HG03039 (cell line): ENCODE results near the gene SRRM2.
"Not testable (repeated sequence)": the region's sequence is repeated elsewhere in the genome, so short reads cannot be mapped to it uniquely, and the experiment has no call there.

Experiments used
- ATAC-seq: cut with Tn5 transposase; IDR thresholded peaks from one replicate; pipeline ENCODE4 v1.9.1; 2021; ENCODE audit warnings: mild to moderate bottlenecking, moderate library complexity; ENCODE audit not compliant: unreplicated experiment

The SRRM2 gene

DNA sequence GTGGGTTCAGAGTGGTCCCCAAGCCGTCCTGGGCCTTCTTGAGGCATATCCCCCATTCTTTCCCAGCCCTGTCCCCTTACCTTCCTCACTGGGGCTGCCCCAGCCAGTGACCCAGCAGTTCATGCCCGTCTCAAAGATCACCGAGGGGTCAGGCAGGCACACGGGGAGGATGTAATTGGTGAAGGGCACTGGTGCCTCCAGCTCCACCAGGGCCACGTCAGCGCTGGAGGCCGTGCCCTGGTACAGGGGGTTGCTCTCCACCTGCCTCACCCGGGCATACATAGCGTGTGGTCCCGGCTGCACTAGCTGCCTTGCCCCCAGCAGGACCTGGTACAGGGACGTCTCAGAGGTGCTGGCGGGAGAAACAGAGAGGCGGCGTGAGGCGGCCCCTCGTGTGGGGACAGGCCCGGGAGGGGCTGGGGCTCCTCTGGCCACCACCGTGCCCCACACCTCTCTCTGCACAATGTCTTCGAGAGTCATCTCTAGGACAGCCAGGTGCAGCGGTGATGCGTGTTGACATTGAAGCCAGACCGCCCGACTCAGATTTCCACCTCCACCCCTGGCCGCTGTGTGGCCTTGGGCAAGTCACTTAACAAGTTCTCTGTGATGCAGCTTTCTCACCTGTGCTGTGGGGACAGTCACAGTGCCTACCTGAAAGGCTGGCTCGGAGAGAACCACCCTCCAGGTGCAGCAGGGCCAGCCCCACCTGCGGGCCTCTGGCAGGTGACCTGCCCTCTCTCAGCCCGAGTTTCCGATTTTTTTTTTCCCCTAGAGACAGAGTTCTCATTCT is 38.3 kb upstream of the SRRM2 start:
- ATAC-seq = no peak

DNA sequence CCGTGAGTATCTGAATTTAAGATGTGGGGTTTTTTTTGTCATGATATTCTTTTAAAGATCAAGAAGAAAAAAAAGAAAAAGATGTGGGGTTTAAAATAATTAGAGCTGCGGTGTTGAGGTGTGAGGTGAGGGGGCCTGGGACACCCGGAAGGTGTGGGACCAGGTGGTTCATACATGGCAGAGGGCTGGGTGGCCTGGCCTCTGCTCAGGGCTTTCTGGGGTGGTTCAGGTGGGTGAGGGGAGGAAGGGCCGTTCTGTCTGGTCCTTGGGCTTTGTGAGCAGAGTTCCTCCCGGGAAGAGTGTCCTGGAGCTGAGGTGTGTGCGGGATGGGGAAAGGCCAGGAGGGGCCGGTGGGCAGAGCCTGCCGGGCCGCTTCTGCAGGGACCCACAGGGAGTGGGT is 37.4 kb upstream of the SRRM2 start:
- no peak for ATAC-seq

DNA sequence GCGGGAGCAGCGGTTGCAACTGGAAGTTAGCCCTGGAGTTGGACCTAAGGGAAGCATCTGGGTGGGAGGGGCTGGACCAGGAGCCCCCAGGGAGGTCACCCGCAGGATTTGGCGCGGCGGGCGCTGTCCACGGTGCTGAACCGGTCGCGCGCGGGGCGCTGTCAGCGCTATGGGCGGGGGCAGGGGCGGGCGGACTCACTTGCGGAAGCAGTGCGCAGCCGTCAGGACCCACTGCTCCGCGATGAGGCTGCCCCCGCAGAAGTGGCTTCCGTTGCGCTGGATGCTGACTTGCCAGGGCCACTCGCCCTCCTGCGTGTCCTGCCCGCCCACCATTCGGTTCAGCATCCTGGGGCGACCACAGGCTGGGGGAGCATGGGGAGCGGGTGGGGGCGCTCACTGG is 36.9 kb upstream of the SRRM2 start:
- ATAC-seq = no peak

DNA sequence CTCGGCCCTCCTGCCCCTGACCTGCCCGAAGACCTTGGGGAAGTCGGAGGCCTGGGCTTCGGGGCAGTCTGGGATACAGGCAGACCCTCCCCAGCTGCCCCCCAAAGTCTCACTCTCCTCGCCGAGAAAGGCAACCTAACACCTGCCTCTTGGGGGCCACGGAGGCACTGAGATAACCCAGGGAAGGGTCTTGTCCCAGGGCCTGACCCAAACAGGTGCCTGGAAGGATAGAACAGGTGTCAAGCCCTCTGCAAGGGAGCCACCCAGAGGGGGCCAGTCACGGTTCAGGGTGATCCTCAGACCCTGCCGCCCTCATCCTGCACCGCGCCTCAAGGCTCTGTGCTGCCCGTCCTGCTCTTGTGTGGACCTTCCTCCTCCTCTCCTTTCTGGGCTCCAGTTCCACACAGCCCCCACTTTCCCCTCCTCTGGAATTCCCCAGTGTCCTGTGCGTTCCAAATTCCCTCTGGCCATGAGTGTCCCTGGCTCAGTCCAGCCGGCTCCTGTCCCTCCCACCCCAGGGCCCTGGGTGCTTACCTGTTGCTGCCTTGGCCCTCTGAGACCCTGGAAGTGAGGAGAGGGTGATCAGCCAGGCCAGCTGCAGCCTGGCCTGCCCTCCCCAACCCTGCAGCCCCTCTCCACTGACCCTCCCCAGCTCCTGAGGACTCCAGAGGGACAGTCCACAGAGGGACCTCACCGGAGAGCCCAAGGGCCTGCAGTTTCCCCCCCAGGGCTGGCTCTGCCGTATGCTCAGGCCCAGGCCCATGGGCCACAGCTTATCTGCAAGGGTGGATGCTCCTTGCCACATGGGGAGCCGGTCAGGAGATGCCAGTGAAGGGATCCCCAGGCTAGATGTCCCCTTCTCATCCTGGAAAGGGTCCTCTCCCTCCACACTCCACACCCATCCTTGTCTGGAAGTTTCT is 36.2 kb upstream of the SRRM2 start:
- ATAC-seq = no peak

DNA sequence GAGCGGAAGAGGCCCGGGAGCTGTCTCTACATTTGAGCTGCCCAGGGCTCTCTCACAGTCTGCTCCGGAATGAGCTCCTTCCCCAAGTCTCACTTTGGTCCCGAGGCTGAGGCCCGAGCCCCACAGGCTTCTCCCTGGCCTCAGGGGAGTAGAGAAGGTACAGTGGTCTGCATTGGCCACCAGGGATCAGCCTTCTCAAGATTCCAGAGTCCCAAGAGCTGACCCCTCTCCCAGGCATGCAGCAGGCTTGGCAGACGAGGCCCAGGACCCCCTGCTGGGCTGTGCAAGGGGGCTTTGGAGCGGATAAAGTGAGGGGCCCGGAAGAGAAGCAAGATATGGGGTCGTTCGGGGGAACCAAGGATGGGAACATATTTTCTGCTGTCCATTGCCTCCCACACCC is 35.5 kb upstream of the SRRM2 start:
- no peak for ATAC-seq

DNA sequence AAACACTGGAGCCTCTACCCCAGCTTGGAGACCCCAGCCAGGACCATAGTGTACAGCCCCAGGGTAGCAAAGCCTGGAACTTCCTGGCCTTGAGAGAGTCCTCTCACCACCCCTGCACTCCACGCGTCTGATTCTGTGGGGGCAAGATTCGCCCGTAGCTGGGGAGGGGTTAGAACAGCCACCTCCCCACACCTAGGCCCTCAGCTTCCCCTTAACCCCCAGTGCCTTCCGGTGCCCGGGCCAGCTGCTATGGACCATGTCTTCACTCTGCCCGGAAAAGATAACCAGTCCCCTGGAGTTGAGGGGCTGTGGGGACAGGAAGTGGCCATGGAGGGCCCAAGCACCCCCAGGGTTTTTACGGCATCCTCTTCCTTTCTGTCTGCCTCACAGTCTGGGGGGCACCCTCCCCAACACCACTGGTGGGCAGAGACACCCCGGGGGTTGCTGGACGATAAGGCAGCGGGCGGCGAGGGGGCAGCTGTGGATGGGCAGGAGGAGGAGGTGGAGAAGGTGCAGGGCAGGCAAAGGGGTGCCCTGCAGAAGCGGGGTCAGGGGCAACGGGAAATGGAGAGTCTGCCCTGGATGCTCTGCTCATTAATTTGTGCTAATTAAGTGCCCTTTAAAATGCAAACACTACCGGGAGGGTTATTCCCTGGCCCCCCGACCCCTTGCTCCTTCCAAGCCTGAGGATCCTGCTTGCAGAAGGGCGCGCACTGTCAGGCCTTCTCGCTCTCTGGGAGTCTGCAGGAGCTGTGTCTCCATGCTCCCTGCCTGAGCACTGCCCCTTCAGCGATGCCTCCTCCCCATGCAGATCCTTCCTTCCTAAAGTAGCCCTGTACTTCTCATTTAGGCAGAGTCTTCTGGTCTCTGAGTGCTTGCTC is 34.8 kb upstream of the SRRM2 start:
- no peak for ATAC-seq

DNA sequence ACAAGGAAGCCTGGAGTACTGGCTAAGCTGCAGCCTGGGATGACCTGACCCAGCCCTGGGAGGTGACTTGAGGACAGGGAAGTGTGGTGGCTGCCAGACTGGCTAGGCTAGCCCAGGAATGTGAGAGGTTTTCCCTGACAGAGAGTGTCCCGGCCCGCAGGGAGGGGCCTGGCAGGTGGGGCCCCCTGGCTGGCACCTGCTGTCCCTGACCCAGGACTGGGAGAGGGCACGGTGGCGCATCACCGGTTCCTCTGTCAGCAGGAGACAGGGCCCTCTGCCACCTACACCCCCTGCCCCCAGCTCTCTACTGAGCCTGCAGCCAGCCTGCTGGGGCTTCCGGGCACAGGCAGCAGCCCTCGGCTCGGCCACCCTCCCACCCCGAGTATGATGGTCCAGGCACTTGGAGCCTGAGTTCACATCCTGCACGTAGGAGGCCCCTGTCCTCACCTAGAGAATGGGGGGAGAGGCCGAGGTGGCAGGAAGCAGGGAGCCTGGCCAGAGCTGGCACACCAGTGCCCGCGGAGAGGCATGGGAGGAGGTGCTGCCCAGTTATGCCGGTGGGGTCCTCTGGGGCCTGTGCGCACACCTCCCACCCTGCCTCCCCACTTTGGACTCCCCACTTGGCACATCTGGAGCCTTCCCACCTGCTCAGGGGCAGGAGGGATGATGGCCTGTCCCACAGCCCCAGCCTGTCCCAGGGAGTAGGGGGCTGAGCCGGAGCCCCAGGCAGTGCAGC is 32.9 kb upstream of the SRRM2 start:
- no peak for ATAC-seq

DNA sequence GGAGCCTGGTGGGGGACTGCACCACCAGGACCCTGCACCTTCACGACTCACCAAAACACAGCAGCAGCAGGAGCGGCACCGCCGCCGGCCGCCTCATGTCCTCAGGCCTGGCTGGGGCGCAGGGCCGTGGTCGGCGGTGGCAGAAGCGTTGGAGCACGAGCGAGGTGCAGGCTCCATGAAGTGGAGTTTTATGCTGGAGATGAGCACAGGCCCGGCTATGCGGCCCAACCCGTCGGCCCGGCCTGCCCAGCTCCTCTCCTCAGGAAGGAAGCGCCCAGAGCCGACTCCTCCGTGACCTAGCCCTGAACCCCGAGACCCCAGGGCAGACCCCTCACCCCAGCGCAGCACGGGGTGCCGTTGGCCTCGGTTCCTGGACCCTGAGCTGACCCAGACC is 32.4 kb upstream of the SRRM2 start, which contains the start of gene PRSS27:
Gene PRSS27, minus strand, starts transcription at position 161 of the 394 bp plus-strand sequence. Its CDS starts 64 bp downstream, at position 97.
- no peak for ATAC-seq

DNA sequence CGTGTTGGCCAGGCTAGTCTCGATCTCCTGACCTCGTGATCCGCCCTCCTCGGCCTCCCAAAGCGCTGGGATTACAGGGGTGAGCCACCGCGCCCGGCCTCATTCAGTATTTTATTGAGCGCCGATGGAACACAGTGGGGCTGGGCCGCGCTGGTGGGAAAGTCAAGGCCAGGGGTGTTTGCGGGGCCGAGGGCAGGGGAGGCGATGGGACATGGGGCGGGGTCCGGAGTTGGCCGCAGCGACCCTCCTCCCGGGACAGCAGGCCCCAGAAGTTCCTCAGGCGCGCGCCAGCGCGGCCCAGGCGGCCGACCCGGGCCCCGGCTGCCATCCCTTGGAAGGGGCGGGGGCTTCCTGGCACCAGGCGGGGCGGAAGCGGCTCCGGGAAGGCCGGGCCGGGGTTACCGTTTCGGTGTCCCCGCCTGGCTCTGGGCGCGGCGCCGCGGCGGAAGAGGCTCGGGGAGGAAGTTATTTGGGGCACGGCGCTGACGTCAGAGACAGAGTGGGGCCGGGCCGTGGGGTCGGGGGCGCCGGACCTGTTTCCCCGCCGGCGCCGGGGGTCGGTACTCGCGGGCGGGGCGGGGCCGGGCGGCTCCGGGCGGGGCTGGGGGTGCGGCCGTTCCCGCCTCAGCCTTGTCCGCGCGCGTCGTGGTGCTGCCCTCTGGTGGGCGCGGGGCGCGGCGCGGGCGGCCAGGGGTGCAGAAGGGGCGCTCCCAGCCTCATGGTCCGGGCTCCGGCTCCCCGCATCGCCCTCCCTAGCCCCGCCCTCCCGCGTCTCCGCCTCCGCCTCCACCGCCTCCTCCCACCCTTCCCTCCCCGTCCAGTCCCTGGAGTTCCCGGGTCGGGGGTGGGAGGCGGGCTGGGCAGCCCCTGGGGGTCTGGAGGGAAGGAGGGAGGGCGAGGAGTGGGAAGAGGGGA is 31.5 kb upstream of the SRRM2 start:
- peak; percentile 77 for ATAC-seq

DNA sequence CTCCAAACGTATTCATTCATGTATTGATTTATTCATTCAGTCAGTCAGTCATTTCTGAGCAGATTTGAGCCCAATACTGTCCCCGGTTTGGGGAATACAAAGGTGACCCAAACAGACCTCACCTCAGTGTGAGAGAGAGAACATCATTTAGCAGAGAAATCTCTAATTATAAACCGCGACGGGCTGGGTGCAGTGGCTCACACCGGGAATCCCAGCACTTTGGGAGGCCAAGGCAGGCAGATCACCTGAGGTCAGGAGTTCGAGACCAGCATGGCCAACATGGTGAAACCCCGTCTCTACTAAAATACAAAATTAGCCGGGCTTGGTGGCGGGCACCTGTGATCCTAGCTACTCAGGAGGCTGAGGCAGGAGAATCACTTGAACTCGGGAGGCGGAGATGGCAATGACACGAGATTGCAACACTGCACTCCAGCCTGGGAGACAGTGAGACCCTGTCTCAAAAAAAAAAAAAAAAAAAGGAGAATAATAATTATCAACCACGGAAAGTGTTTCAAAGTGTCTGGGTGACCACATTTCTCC is 30.7 kb upstream of the SRRM2 start:
- not testable (repeated sequence) for ATAC-seq

DNA sequence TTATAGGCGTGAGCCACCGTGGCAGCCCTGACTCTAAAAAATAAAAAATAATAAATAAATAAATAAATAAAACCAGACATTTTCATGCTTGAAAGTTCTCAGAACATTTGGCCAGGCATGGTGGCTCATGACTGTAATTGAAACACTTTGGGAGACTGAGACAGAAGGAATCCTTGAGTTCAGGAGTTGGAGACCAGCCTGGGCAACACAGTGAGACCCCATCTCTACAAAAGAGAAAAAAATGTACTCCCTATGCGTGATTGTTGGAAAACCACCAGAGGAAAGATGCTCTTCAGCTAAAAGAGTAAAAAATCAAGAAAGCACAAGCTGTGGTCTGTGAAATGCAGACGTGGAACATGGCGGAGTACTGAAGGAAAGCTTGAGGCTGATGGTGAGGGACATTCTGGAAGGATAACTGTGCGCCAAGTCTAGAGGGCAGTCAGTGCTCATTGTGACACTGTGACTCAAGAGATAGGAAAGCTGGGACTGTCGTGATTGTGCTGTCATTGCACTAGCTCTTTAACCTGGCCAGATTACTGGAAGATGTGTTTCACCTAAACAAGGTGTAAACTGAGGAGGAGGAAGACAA is 28.3 kb upstream of the SRRM2 start:
- no peak for ATAC-seq

DNA sequence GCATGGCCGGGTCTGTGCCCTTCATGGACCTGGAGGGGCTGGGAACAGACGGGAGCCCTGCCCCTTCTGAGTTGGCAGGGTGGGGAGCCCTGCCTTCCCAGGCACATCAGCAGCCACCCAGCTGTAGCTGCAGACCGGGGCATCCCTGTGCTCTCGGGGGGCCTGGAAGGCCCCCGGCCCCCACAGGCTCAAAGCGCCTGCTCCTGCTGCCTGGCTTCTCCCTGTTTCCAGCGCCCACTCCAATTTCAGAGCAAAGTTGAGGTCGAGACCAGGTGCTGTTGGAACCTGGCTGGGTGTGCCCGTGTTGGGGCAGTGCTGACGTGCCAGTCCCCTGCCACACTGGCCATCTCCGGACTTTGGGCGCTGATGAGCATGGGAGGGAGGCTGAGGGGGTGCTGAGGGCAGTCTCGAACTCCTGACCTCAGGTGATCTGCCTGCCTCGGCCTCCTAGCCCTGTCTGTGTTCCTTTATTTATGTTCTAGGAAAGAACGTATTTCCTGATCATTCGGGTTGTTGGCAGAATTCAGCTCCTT is 27.6 kb upstream of the SRRM2 start:
- no peak for ATAC-seq

DNA sequence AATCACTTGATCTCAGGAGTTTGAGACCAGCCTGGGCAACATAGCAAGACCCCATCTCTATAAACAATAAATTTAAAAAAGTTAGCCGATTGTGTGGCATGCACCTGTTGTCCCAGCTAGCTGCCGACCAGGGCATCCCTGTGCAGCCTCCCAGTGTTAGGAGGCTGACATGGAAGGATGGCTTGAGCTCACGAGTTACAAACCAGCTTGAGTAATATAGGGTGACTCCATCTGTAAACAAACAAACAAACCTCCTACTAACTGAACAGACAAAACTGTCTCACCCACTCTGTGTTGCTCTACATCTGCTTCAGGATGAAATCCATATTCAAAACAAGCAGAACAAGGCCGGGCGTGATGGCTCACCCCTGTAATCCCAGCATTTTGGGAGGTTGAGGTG is 25.5 kb upstream of the SRRM2 start:
- no peak for ATAC-seq

DNA sequence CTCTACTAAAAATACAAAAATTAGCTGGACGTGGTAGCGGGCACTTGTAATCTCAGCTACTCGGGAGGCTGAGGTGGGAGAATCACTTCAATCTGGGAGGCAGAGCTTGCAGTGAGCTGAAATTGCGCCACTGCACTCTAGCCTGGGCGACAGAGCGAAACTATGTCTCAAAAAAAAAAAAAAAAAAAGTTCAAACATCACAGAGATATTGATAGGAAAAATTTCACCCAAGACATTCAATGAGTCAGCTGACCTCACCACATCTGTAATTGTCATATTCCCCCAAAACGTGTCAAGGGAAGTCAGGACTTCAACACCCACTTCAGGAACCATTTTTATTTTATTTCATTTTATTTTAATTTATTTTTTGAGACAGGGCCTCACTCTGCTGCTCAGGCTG is 24.4 kb upstream of the SRRM2 start:
- ATAC-seq = no peak

DNA sequence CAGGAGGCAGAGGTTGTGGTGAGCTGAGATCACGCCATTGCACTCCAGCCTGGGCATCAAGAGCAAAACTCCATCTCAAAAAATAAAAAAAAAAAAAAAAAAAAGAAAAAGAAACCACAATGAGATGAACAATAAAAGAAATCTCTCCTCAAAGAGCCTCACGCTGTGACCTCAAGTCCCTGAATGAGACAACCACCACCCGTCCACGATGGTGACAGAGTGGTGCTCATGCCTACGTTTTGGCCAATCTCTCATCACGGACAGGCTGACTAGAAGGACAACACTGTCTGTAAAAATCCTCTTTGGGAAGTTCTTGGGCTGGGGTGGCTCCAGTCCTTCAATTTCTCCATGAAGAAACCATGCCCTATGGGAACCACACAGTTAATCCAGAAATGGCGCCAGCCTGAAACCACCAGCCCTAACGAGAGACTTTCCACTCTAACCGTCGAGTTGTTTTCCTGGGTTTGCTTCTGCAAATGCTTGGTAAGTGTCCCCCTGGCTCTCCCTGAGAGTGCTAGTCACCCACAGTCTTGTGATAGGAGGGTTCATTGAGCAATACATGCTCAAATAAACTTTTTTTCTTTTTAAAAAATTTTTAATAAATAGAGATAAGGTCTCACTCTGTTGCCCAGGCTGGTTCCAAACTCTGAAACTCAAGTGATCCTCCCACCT is 17.5 kb upstream of the SRRM2 start:
- ATAC-seq = no peak

DNA sequence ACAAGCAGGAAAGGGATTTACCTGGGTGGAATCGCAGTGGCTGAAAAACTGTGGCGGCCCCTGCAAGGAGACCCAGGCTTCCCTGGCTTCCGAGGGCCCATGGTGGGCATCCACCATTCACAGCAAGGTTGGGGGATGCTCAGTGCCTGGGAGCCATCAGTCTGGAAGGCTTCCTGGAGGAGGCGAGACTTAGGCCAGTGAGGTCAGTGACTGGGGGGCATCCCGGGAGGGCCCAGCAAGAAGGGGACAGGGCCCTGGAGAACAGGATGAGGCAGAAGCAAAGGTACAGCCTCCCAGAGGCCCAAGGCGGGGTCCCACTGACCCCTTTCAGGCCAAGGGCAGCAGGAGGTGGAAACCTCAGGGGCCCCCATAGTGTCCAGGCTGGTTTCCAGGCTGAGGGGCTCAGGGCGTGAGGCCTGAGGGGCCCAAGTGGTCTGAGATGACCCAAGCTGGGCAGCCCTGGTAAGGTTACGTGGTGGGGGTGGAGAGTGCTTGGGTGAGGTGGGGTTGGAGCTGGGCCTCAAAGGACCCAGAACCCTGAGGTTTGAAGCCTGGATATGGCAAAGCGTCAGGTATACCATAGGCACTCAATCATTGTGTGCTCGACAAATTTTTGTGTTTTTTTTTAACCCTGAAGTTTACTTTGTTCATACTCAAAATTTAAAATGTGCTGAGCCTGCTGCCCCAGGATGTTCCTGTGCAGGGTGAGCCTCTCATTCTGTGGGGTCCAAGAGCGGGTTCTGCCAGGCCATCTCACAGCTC is 15.8 kb upstream of the SRRM2 start:
- ATAC-seq = no peak

DNA sequence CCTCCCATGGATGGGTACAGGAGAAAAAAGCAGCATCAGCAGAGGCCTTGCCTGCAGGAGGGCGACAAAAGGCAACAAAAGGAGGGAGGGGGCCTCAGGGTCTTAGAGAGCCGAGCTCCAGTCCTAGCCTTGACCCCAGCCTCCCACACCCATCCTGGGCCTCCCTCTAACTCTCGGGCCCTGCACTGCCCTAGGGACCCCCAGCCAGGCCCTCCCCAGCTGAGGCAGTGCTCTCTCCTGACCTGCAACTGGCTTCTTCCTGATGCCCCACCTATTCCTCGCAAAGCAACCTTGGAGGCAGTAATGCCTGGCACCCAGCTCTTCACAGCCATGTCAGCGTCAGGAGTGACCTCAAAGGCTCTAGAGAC is 15.2 kb upstream of the SRRM2 start:
- ATAC-seq = no peak
